B cell (primary cell): ENCODE measurements around the gene BEGAIN.

Source experiments
- CTCF ChIP-seq: fragments of 200-600 bp; IDR thresholded peaks from one replicate; pipeline ENCODE4 v1.8.0; 2022; ENCODE audit warnings: antibody characterized with exemption, mild to moderate bottlenecking
- EZH2 ChIP-seq: IDR thresholded peaks from 2 replicates; pipeline ENCODE4 v1.6.1; 2012; ENCODE audit warnings: borderline replicate concordance, low read depth, mild to moderate bottlenecking, moderate library complexity, low read length; ENCODE audit not compliant: insufficient read depth, poor library complexity, severe bottlenecking

GRCh38 chr14:100622708-100623485 is 35.7 kb upstream of the BEGAIN start:
- TF ChIP-seq CTCF: no peak
- TF ChIP-seq EZH2: no peak
